Tibial nerve (tissue), 4 donors: ENCODE data around the gene STAM2.

Source experiments
- CTCF ChIP-seq, 5 experiments: fragments of 200-600 bp in 3 of 5; fragments of 450-650 bp in 2 of 5; sonication (generic) in 3 of 5; IDR thresholded peaks; one replicate each; pipeline ENCODE4 v1.5.1; 2016 to 2019; ENCODE audit warnings: antibody characterized with exemption in 5 of 5, mild to moderate bottlenecking in 3 of 5, moderate library complexity in 2 of 5
- EP300 ChIP-seq, 2 donors: sonication (generic); formaldehyde crosslinking; IDR thresholded peaks; one replicate each; pipeline ENCODE4 v1.6.1; 2017; ENCODE audit warnings: antibody characterized with exemption in 2 of 2, mild to moderate bottlenecking in 1 of 2
- POLR2A ChIP-seq, 2 donors: fragments of 450-650 bp; IDR thresholded peaks; one replicate each; pipeline ENCODE4 v1.6.1; 2017; ENCODE audit warnings: antibody characterized with exemption in 2 of 2, mild to moderate bottlenecking in 2 of 2, moderate library complexity in 2 of 2

- TF ChIP-seq POLR2A (IDR thresholded peaks at IDR 0.05): no peak
- no peak for TF ChIP-seq EP300 (IDR thresholded peaks at IDR 0.05)
- TF ChIP-seq CTCF (IDR thresholded peaks at IDR 0.05): no peak
Observed at GRCh38 chr2:152183401-152184073, 8.0 kb upstream of the STAM2 start.
